GM06990 (cell line): ENCODE data around the gene MOGAT1.

Experiments used
- DNase-seq: peaks from one replicate; pipeline ENCODE4 v3.0.0-alpha.2; 2011; ENCODE audit not compliant: insufficient read length; ENCODE audit errors: extremely low read depth
- H3K27me3 ChIP-seq: replicated peaks from 2 replicates; pipeline ENCODE4 v1.6.0; 2011; ENCODE audit warnings: low read length; ENCODE audit not compliant: control insufficient read depth, insufficient read depth
- H3K36me3 ChIP-seq: 2 replicates; pipeline ENCODE4 v1.5.1; 2011; ENCODE audit warnings: low read length; ENCODE audit not compliant: control insufficient read depth, insufficient read depth
- H3K4me3 ChIP-seq: replicated peaks from 2 replicates; pipeline ENCODE4 v1.5.1; 2011; ENCODE audit warnings: low read depth, mild to moderate bottlenecking, control low read depth, low read length
- CTCF ChIP-seq: IDR thresholded peaks from 2 replicates; pipeline ENCODE4 v1.5.1; 2011; ENCODE audit warnings: low read length, control low read depth, mild to moderate bottlenecking, inconsistent platforms; ENCODE audit not compliant: insufficient read depth, poor library complexity, severe bottlenecking

The MOGAT1 gene

GRCh38 chr2:222651718-222652418, 19.6 kb upstream of the MOGAT1 start:
- TF ChIP-seq CTCF: no peak
- no peak overlapping the region for H3K4me3 ChIP-seq
- DNase-seq: no peak
- no peaks in the 10 kb centered on the region for H3K27me3 ChIP-seq
- H3K36me3 ChIP-seq: peaks cover 3% of the 10 kb centered on the region

GRCh38 chr2:222652491-222653255, 18.8 kb upstream of the MOGAT1 start:
- no peak overlapping the region; the same call in 1 of the 2 replicates for H3K4me3 ChIP-seq

GRCh38 chr2:222653280-222653679, 18.2 kb upstream of the MOGAT1 start:
- Histone ChIP-seq H3K36me3 (no peaks in the 10 kb centered on the region; the same call in 1 of the 2 replicates), H3K4me3 (no peak overlapping the region; the same call in 1 of the 2 replicates), H3K27me3 (no peaks in the 10 kb centered on the region)
- DNase-seq: no peak
- TF ChIP-seq CTCF: no peak

More at GRCh38 chr2:222652491-222653255, 18.8 kb upstream of the MOGAT1 start:
- peaks cover under 1% of the 10 kb centered on the region for H3K36me3 ChIP-seq
- H3K27me3 ChIP-seq: no peaks in the 10 kb centered on the region
- no peak for DNase-seq
- TF ChIP-seq CTCF: no peak

GRCh38 chr2:222655787-222656525, 15.5 kb upstream of the MOGAT1 start, which contains the start of gene FARSB:
Gene FARSB, minus strand, starts transcription at chr2:222656092. Its CDS starts 19 bp downstream, at chr2:222656073.
- no peak for TF ChIP-seq CTCF
- H3K27me3 ChIP-seq: no peaks in the 10 kb centered on the region
- peak; percentile 96 for DNase-seq

GRCh38 chr2:222656526-222657446, 14.7 kb upstream of the MOGAT1 start:
- H3K27me3 ChIP-seq: no peaks in the 10 kb centered on the region
- no peak for TF ChIP-seq CTCF
- H3K36me3 ChIP-seq: no peaks in the 10 kb centered on the region
- DNase-seq: no peak
- H3K4me3 ChIP-seq: peak overlapping the region; percentile 95

More at GRCh38 chr2:222655787-222656525, 15.5 kb upstream of the MOGAT1 start, which contains the start of gene FARSB:
- H3K4me3 ChIP-seq: peak within 1 kb of the TSS; percentile 95
- H3K36me3 ChIP-seq: no peaks in the 10 kb centered on the region
